Measurements from ENCODE around the gene ITFG2.

ITFG2 gene

GRCh38 chr12:2785017-2785416 is 27.5 kb upstream of the ITFG2 start:
- Histone ChIP-seq H3K4me2 (ENCODE audit: insufficient read depth, low read length) (no peak overlapping the region), H2AFZ (ENCODE audit: low read depth, low read length) (no peak overlapping the region), H3K27ac (ENCODE audit: low read length) (no peak overlapping the region), H3K4me3 (ENCODE audit: low read depth in 1 of 2, low read length in 2 of 2) (no peak overlapping the region), H3K4me1 (ENCODE audit: insufficient read depth, low read length) (no peaks in the 10 kb centered on the region), H3K9ac (ENCODE audit: low read depth, low read length) (no peak overlapping the region), H3K9me3 (ENCODE audit: insufficient read depth, low read length, severe bottlenecking) (no peaks in the 10 kb centered on the region), H3K36me3 (ENCODE audit: insufficient read depth, low read length) (no peaks in the 10 kb centered on the region), H3K27me3 (ENCODE audit: insufficient read depth, low read length, poor library complexity) (peaks cover 6% of the 10 kb centered on the region), H3K79me2 (ENCODE audit: insufficient read depth, low read length) (no peaks in the 10 kb centered on the region), H4K20me1 (ENCODE audit: insufficient read depth, low read length) (no peaks in the 10 kb centered on the region)
- ATAC-seq (ENCODE audit: insufficient read depth, low read depth) (no peak), DNase-seq (no peak)
- no peak for TF ChIP-seq EZH2 (IDR thresholded peaks at IDR 0.05; ENCODE audit: borderline replicate concordance, low read depth, low read length, severe bottlenecking)
- no peak for TF ChIP-seq CTCF (IDR thresholded peaks at IDR 0.05; ENCODE audit: borderline replicate concordance, extremely low read depth, low read length, poor library complexity, severe bottlenecking)

- no peak overlapping the region for H3K27ac ChIP-seq (ENCODE audit: low read length)
- H3K4me1 ChIP-seq (ENCODE audit: insufficient read depth, low read length): peaks cover 11% of the 10 kb centered on the region
- TF ChIP-seq CTCF (IDR thresholded peaks at IDR 0.05; ENCODE audit: borderline replicate concordance, extremely low read depth, low read length, poor library complexity, severe bottlenecking) (no peak), EZH2 (IDR thresholded peaks at IDR 0.05; ENCODE audit: borderline replicate concordance, low read depth, low read length, severe bottlenecking) (no peak)
- H3K27me3 ChIP-seq (ENCODE audit: insufficient read depth, low read length, poor library complexity): no peaks in the 10 kb centered on the region
- no peak for ATAC-seq (ENCODE audit: insufficient read depth, low read depth)
- no peak for DNase-seq
- H3K36me3 ChIP-seq (ENCODE audit: insufficient read depth, low read length): peaks cover 3% of the 10 kb centered on the region
- peaks cover 3% of the 10 kb centered on the region for H4K20me1 ChIP-seq (ENCODE audit: insufficient read depth, low read length)
- H3K4me3 ChIP-seq (ENCODE audit: low read depth in 1 of 2, low read length in 2 of 2): no peak overlapping the region
- no peak overlapping the region for H3K4me2 ChIP-seq (ENCODE audit: insufficient read depth, low read length)
- no peaks in the 10 kb centered on the region for H3K9me3 ChIP-seq (ENCODE audit: insufficient read depth, low read length, severe bottlenecking)
- H3K79me2 ChIP-seq (ENCODE audit: insufficient read depth, low read length): peaks cover 11% of the 10 kb centered on the region
- no peak overlapping the region for H3K9ac ChIP-seq (ENCODE audit: low read depth, low read length)
- no peak overlapping the region for H2AFZ ChIP-seq (ENCODE audit: low read depth, low read length)
Measured at GRCh38 chr12:2791089-2791488, 21.4 kb upstream of the ITFG2 start.

- Histone ChIP-seq H3K4me2 (ENCODE audit: insufficient read depth, low read length) (no peak overlapping the region), H3K4me1 (ENCODE audit: insufficient read depth, low read length) (peaks cover 28% of the 10 kb centered on the region), H3K4me3 (ENCODE audit: low read depth in 1 of 2, low read length in 2 of 2) (no peak overlapping the region), H3K36me3 (ENCODE audit: insufficient read depth, low read length) (peaks cover 21% of the 10 kb centered on the region), H2AFZ (ENCODE audit: low read depth, low read length) (no peak overlapping the region), H3K79me2 (ENCODE audit: insufficient read depth, low read length) (peaks cover 29% of the 10 kb centered on the region), H3K27ac (ENCODE audit: low read length) (no peak overlapping the region), H3K27me3 (ENCODE audit: insufficient read depth, low read length, poor library complexity) (no peaks in the 10 kb centered on the region), H3K9ac (ENCODE audit: low read depth, low read length) (no peak overlapping the region), H3K9me3 (ENCODE audit: insufficient read depth, low read length, severe bottlenecking) (no peaks in the 10 kb centered on the region), H4K20me1 (ENCODE audit: insufficient read depth, low read length) (peaks cover 20% of the 10 kb centered on the region)
- DNase-seq (no peak), ATAC-seq (ENCODE audit: insufficient read depth, low read depth) (no peak)
- TF ChIP-seq EZH2 (IDR thresholded peaks at IDR 0.05; ENCODE audit: borderline replicate concordance, low read depth, low read length, severe bottlenecking): no peak
- TF ChIP-seq CTCF (IDR thresholded peaks at IDR 0.05; ENCODE audit: borderline replicate concordance, extremely low read depth, low read length, poor library complexity, severe bottlenecking): no peak
Measured at GRCh38 chr12:2792671-2793500, 19.6 kb upstream of the ITFG2 start.

Measured in DND-41 (cell line).